RKO (cell line): ENCODE data around the gene KLRC4.
"Not testable (repeated sequence)": the region's sequence is repeated elsewhere in the genome, so short reads cannot be mapped to it uniquely, and the experiment has no call there.

ENCODE experiments used
- DNase-seq: peaks from one replicate; pipeline ENCODE4 v3.0.0-alpha.2; 2016; ENCODE audit warnings: low spot score

The KLRC4 gene

GRCh38 chr12:10409392-10409791 is at the start of gene KLRC4:
Gene KLRC4 (minus strand): TSS chr12:10409757. CDS start chr12:10409575, 182 bp downstream.
- no peak for DNase-seq

DNA sequence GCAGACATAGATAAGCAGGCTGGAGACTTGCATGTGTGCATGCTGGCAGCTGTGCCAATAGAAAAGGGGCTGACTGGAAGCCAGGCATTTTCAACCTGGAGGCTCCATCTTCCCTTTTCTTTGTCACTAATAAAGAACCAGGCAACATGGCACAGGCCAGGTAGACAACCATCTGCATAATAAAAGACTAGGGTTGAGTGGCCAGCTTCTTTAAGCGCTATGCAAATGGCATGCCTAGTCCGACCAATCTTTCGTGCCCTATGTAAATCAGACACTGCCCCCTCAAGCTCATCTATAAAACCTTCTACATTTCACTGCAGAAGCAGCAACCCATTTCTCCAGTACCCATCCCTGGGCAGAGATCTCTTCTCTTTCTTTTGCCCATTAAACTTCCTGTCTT is 48.2 kb upstream of the KLRC4 start:
- DNase-seq: no peak

DNA sequence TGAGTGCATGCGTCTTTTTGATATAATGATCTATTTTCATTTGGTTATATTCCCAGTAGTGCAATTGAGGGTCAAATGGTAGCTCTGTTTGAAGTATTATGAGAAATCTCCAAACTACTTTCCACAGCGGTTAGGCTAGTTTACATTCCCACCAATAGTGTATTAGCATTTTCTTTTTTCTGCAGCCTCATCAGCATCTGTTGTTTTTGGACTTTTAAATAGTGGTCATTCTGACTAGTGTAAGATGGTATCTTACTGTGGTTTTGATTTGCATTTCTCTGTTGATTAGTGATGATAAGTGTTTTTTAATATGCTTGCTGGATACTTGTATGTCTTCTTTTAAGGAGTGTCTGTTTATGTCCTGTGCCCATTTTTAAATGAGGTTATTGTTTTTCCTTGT is 47.3 kb upstream of the KLRC4 start:
- DNase-seq: no peak

DNA sequence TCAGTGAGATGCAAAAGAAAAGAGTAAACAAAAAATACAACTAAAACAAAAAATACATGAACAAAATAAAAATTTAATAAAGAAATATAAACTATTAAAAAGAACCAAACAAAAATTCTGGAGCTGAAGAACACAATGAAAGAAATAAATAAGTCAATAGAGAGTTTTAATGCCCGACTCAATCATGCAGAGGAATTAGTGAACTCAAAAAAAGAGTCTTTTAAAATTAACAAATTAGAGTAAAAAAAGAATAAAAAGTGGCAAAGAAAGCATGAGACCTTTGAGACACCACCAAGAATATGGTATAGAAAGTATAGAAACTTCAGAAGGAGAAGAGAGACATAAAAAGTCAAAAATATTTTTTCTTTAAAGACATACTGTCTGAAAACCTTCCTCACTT is 46.2 kb upstream of the KLRC4 start:
- DNase-seq: no peak

DNA sequence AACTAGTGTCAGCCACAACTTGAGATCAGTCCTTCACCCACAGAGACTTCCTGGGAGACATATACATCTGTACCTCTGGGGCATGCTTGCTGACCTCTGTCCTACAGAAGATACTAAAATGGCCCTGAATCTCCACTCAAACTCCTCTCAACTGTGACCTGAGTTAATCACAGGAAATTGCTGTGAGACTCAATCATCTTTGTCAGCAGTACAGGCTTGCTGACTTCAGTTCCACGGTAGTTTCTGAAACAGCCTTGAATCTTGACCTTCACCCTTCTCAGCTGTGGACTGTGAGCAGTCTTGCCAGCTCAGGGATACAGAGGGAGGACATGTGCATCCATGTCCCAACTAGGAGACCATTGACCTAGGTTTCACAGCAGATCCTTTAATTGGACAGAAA is 45.0 kb upstream of the KLRC4 start:
- DNase-seq: no peak

DNA sequence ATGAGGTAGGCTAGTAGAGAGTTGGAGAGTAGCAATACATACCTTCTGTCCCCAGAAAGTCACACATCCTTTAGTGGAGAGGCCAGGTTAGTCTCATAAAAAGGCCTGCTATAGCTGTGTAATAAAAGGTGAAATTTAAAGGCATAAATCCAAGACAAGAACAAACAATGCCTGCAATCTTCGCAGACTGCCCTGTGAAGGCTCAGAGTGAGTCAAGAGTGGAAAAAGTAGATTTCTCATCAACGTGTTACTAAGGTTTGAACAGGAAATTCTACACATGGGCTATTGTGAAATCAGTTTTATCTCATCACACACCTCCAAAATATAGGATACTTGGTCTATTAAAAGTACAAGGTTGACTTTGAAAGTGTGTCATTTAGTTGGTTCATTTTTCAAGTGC is 43.6 kb upstream of the KLRC4 start, which contains the start of gene KLRC1:
KLRC1 (minus strand) TSS at position 222 of the 400 bp plus-strand sequence. CDS start 2,221 bp downstream, outside the sequence.
- DNase-seq: no peak

DNA sequence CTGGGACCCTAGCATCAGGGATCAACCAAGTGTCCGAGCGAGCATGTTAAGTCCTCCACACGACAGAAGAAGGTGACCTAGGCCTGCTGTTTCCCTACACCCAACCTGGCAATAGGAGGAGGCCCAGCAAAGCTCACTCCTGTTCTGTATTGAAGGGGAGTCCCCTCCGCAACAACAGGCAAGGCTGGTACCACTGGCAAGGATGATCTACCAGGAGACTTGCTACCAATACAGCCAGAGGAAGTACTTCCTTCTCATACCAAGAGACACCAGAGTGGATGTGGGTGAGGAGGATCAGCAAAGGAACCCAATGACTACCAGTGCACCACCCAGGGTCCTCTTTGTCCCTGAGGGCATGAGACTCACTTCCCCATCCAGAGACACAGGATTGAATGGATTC is 38.7 kb upstream of the KLRC4 start:
- no peak for DNase-seq

DNA sequence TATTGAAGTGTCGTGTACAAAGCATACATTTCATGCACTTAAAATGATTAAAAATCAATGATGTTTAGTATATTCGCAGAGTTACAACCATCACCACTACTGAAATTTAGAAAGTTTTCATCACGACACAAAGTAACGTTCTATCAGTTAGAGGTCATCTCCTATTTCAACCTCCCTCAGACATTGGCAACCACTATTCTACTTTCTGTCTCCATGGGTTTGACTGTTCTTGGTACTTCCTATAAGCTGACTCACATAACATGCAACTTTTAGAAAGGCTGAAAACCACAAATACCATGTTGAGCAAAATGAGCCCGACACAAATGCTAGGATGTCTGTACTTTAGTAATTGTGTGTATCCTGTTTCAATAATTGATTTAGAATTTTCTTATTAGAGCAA is 36.5 kb upstream of the KLRC4 start:
- DNase-seq: not testable (repeated sequence)

GRCh38 chr12:10441144-10441543 is 31.6 kb upstream of the KLRC4 start:
- not testable (repeated sequence) for DNase-seq

- not testable (repeated sequence) for DNase-seq
These were observed 30.2 kb upstream of the KLRC4 start for GRCh38 chr12:10439608-10440274.

GRCh38 chr12:10437601-10438000 is 28.0 kb upstream of the KLRC4 start:
- DNase-seq: not testable (repeated sequence)

- not testable (repeated sequence) for DNase-seq
These were observed 26.3 kb upstream of the KLRC4 start, which contains the start of gene KLRC2 for GRCh38 chr12:10435816-10436215. Gene KLRC2 (minus strand): TSS chr12:10436010. CDS start chr12:10435986, 24 bp downstream.

- DNase-seq: not testable (repeated sequence)
These were observed 21.1 kb upstream of the KLRC4 start for GRCh38 chr12:10430623-10431022.

GRCh38 chr12:10425938-10426337 is 16.4 kb upstream of the KLRC4 start:
- not testable (repeated sequence) for DNase-seq

- DNase-seq: not testable (repeated sequence)
These were observed 14.8 kb upstream of the KLRC4 start for GRCh38 chr12:10424260-10424899.

DNA sequence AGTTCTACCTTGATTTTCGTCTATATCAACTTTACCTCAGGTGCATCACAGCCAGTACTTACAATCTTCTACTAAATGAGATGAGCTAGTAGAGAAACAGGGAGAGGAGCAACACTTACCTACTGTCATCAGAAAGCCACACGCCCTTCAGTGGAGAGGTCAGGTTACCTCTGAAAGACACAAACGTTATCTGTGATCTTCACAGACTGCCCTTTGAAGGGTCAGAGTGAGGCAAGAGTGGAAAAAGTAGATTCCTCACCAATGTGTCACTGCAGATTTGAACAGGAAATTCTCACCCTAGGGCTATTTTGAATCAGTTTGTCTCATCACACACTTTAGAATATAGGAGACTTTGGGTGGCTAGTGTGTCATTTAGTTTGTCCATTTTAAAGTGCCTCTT is 12.6 kb upstream of the KLRC4 start:
- DNase-seq: not testable (repeated sequence)

- DNase-seq: not testable (repeated sequence)
These were observed 10.8 kb upstream of the KLRC4 start, which contains the start of gene KLRC3 for GRCh38 chr12:10420334-10420733. Gene KLRC3 (minus strand): TSS chr12:10420595. CDS start chr12:10420550, 45 bp downstream.

GRCh38 chr12:10408842-10409241 is 715 bp downstream of the KLRC4 start:
- DNase-seq: no peak

GRCh38 chr12:10406725-10407124 is 2.8 kb downstream of the KLRC4 start:
- no peak for DNase-seq

DNA sequence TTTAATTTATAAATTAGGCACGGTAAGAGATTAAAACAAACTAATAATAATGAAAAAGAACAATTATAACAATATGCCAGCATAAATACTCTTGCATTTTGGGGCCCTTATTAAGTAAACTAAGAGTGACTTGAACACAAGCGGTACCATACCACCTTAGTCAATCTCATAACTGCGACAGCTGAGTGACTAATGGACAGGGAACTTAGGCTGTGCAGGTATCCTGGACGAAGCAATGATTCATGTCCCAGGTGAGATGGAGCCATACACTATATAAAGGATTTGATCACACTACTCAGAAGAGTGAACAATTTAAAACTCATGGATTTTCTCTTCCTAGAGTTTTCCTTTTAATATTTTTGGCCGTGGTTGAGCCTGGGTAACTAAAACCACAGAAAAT is 4.3 kb downstream of the KLRC4 start:
- DNase-seq: no peak

GRCh38 chr12:10404798-10405197 is 4.8 kb downstream of the KLRC4 start:
- DNase-seq: no peak

DNA sequence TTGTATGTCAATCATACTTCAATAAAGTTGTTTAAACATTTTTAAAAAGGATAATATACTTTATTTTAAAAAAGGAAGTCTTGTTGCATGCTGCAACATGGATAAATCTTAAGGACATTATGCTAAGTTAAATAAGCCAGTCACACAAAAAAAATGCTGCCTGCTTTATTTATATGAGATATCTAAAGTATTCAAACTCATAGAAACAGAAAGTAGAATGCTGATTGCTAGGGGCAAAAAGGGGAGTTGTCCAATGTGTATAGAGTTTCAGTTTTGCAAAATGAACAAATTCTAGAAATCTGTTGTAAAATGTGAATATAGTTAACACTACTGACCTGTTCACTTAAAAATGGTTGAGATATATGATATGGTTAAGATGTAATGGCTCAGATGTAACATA is 8.7 kb downstream of the KLRC4 start:
- no peak for DNase-seq

DNA sequence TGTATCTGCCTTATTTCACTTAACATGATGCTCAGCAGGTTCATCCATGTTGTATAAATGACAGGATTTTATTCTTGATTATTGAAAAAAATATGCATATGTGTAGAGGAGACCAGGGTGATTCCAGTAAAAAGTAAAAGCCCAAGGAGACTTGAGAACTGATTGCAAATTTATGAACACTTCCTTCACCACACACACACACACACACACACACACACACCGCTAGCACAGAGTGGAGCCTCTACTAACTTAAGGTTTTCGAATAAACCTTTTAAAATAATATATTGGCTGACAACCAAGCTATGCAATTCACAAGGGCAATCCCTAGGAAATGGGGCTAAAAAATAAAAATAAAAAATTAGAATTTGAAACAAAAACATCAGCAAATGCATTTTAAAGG is 11.4 kb downstream of the KLRC4 start:
- DNase-seq: no peak
